Measurements from ENCODE around the gene USP7. TPM values are rescaled to one million over a fixed set of nuclear protein-coding genes. Genes with fewer than 3 reads are reported as not detected.
"Not testable (repeated sequence)": the region's sequence is repeated elsewhere in the genome, so short reads cannot be mapped to it uniquely, and the experiment has no call there.

USP7 gene
- total and polyA plus RNA-seq, 2 experiments from 2014 or later: 13.3 to 30.6 TPM

DNA sequence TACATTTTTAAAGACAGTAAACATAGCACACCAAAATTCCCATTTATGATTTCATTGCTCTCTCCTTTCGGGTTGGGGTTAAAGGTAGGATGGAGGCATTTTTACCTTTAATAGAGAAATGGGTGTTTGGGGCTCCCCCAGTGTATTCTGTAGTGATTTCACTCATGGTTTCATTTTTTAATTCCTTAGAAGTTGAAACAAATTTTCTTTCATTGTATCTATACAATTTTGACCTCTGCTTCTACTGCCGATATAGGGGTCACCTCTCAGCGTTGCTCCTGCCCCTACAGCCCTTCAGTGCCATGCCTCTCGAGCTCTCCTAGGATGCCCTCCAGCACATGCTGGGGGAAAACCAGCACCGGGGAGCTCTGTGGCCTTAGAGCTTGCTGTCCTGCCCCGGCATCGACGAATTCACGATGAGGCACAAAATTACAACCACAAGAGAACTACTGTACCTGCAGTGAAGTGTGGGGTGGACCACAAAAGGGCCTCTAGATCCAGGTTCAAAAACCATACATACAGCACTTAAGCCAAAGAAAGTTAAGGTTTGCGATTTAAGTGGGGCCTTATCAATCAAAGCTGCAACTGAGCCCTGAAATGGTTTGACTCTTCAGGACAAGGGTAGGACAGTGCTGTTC lies 42.2 kb downstream of the USP7 start:
- Histone ChIP-seq H3K27me3 (replicated peaks; ENCODE audit: insufficient read depth) (no peaks in the 10 kb centered on the region), H3K79me2 (ENCODE audit: insufficient read depth) (peaks cover 99% of the 10 kb centered on the region), H2AFZ (no peak overlapping the region), H3K4me3 (no peak overlapping the region), H4K20me1 (ENCODE audit: insufficient read depth) (peaks cover 18% of the 10 kb centered on the region; the same call in 1 of the 2 replicates), H3K9ac (no peak overlapping the region), H3K9me3 (ENCODE audit: low read depth) (no peaks in the 10 kb centered on the region), H3K9me2 (ENCODE audit: insufficient read depth) (no peaks in the 10 kb centered on the region), H3F3A (ENCODE audit: insufficient read depth) (peaks cover 26% of the 10 kb centered on the region), H3K4me1 (ENCODE audit: insufficient read depth) (peaks cover 14% of the 10 kb centered on the region), H3K27ac (peak overlapping the region; percentile 69), H3K4me2 (ENCODE audit: unreplicated experiment) (peak overlapping the region; percentile 37), H3K36me3 (ENCODE audit: low read depth) (peaks cover 34% of the 10 kb centered on the region; the same call in 1 of the 2 replicates)
- WGBS, 2 experiments (ENCODE audit: low coverage in 1 of 2, low lambda C conversion rate in 2 of 2, missing lambda C conversion rate in 2 of 2): 95 to 98% methylated on average over 10 of the region's 10 CpGs
- no peak for DNase-seq
- in situ Hi-C loops (cut with MboI): no loop called here
- TF ChIP-seq EZH2phosphoT487 (IDR thresholded peaks at IDR 0.05; ENCODE audit: insufficient read depth, low read depth) (no peak), EZH2 (IDR thresholded peaks at IDR 0.05; ENCODE audit: insufficient read depth, poor library complexity, severe bottlenecking) (no peak)

DNA sequence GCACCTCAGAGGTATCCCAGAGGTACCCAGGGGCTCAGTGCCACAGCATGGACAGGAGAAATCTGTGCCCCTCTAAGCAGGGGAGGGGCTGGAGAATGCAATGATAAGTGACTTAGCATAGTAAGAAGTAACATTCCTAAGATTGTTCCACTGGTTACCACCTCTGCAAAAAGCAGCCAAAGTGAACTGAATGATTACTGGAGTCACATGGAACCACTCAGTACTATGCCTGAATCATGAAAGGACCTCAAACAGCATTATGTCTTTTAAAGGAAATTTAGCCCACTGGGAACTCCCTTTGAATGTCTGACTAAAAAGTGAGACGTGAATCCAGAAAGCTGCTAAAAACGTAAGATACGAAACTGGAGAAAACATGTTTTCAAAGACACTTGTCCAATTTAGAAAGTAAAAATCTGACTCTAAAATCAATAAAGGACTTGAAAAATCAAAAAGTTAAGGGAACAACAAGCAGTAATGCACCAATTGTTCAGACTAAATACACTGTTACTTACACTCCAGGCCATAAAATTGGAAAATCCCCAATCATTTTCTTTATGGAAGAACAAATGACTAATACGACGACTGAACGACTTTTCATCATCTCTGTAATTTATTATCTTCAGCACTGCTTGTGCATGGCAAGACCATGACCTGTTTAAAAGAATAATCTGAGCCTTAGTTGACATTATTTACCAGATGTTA lies 42.9 kb downstream of the USP7 start:
- DNase-seq: peak; percentile 68
- Histone ChIP-seq H3K27me3 (replicated peaks; ENCODE audit: insufficient read depth) (no peaks in the 10 kb centered on the region), H3K36me3 (ENCODE audit: low read depth) (peaks cover 39% of the 10 kb centered on the region; the same call in 1 of the 2 replicates), H3K4me1 (ENCODE audit: insufficient read depth) (peaks cover 14% of the 10 kb centered on the region), H3K4me3 (peak overlapping the region; percentile 3; the same call in 1 of the 2 replicates), H3F3A (ENCODE audit: insufficient read depth) (peaks cover 26% of the 10 kb centered on the region), H3K4me2 (ENCODE audit: unreplicated experiment) (peak overlapping the region; percentile 37), H3K9ac (peak overlapping the region; percentile 15), H2AFZ (no peak overlapping the region), H3K79me2 (ENCODE audit: insufficient read depth) (peaks cover 99% of the 10 kb centered on the region), H3K9me3 (ENCODE audit: low read depth) (no peaks in the 10 kb centered on the region), H4K20me1 (ENCODE audit: insufficient read depth) (peaks cover 20% of the 10 kb centered on the region; the same call in 1 of the 2 replicates), H3K9me2 (ENCODE audit: insufficient read depth) (no peaks in the 10 kb centered on the region), H3K27ac (peak overlapping the region; percentile 69)
- 34 to 41% methylated on average over 6 of the region's 6 CpGs for WGBS, 2 experiments (ENCODE audit: low coverage in 1 of 2, low lambda C conversion rate in 2 of 2, missing lambda C conversion rate in 2 of 2)
- no peak for TF ChIP-seq EZH2 (IDR thresholded peaks at IDR 0.05; ENCODE audit: insufficient read depth, poor library complexity, severe bottlenecking)
- no peak for TF ChIP-seq EZH2phosphoT487 (IDR thresholded peaks at IDR 0.05; ENCODE audit: insufficient read depth, low read depth)
- in situ Hi-C loops (cut with MboI): no loop called here

DNA sequence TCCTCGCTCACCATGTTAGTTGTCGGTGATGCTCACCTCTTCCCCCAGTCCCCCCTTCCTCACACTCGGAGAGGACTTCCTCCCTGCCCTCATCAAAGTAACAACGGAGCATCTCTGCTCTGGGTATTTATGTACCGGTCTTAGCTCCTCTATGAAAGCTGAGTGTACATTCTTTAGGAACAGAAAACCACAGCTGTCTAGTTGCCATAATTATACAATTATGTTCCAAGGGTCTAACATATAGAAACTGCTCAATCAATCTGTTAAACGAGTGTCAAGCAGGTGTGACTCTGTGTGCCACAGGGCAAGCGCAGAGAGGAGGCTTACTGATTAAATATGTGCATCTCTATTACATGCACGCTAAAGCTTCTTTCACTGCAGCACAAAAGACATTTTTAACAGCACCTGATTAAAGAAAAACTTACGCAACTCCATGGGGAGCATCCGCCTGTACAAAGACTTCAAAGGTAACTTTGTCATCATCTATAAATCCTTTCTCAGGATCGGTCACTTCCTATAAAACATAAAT lies 43.7 kb downstream of the USP7 start:
- WGBS, 2 experiments (ENCODE audit: low coverage in 1 of 2, low lambda C conversion rate in 2 of 2, missing lambda C conversion rate in 2 of 2): 89 to 92% methylated on average over 11 of the region's 11 CpGs
- Histone ChIP-seq H3K9me3 (ENCODE audit: low read depth) (no peaks in the 10 kb centered on the region), H3K36me3 (ENCODE audit: low read depth) (peaks cover 47% of the 10 kb centered on the region; the same call in 1 of the 2 replicates), H3K4me3 (peak overlapping the region; percentile 3; the same call in 1 of the 2 replicates), H3K27me3 (replicated peaks; ENCODE audit: insufficient read depth) (no peaks in the 10 kb centered on the region), H3K9ac (peak overlapping the region; percentile 15; the same call in 1 of the 2 replicates), H3K4me1 (ENCODE audit: insufficient read depth) (peaks cover 14% of the 10 kb centered on the region), H3F3A (ENCODE audit: insufficient read depth) (peaks cover 26% of the 10 kb centered on the region), H2AFZ (no peak overlapping the region), H4K20me1 (ENCODE audit: insufficient read depth) (peaks cover 19% of the 10 kb centered on the region; the same call in 1 of the 2 replicates), H3K9me2 (ENCODE audit: insufficient read depth) (no peaks in the 10 kb centered on the region), H3K4me2 (ENCODE audit: unreplicated experiment) (peak overlapping the region; percentile 37), H3K27ac (peak overlapping the region; percentile 69), H3K79me2 (ENCODE audit: insufficient read depth) (peaks cover 97% of the 10 kb centered on the region)
- TF ChIP-seq EZH2 (IDR thresholded peaks at IDR 0.05; ENCODE audit: insufficient read depth, poor library complexity, severe bottlenecking): no peak
- no peak for TF ChIP-seq EZH2phosphoT487 (IDR thresholded peaks at IDR 0.05; ENCODE audit: insufficient read depth, low read depth)
- no peak for DNase-seq
- in situ Hi-C loops (cut with MboI): no loop called here

DNA sequence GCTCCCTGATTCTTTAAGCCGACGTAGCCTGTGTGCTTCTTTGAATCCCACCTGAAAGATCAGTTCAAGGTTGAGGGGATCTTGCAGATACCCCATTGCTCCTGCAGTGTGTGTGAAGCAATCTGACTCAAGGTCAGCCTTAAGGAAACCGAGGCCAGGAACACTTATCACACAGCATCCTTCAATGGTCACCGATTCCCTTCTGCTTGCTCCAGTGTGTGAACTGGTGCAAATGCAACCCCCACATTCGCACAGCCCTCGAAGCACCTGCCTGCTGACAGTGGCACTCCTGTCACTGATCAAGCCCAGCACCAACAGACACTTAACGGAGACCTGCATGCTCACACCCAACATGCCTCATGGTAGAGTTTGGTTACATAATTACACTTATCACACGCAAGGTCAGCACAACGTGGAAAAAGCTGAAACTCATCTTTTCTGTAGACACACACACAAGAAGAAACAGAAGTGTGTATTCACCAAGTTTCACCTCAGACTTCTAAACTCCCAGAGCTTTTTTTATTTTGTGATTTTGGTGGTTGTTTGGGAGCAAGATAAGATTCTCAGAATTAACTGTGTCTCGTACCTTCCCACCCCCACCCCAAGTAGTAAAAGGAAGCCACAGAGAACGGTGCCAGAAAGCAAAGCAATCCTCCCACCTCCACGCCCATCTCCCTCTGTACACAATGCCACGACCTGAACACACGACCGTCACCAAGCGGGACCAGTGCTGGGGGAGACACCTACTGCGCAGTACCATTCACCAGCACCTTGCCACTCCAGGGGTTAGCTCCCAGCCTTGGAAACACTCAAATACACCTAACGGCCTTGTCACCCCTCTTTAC lies 44.4 kb downstream of the USP7 start:
- Histone ChIP-seq H4K20me1 (ENCODE audit: insufficient read depth) (peaks cover 14% of the 10 kb centered on the region; the same call in 1 of the 2 replicates), H3K4me1 (ENCODE audit: insufficient read depth) (peaks cover 14% of the 10 kb centered on the region), H3K27ac (no peak overlapping the region), H3K9me3 (ENCODE audit: low read depth) (no peaks in the 10 kb centered on the region), H3K27me3 (replicated peaks; ENCODE audit: insufficient read depth) (no peaks in the 10 kb centered on the region), H3K9ac (no peak overlapping the region), H2AFZ (no peak overlapping the region), H3K4me3 (no peak overlapping the region), H3F3A (ENCODE audit: insufficient read depth) (peaks cover 26% of the 10 kb centered on the region), H3K9me2 (ENCODE audit: insufficient read depth) (no peaks in the 10 kb centered on the region), H3K79me2 (ENCODE audit: insufficient read depth) (peaks cover 97% of the 10 kb centered on the region), H3K4me2 (ENCODE audit: unreplicated experiment) (no peak overlapping the region), H3K36me3 (ENCODE audit: low read depth) (peaks cover 54% of the 10 kb centered on the region; the same call in 1 of the 2 replicates)
- WGBS, 2 experiments (ENCODE audit: low coverage in 1 of 2, low lambda C conversion rate in 2 of 2, missing lambda C conversion rate in 2 of 2): 94 to 95% methylated on average over 18 of the region's 18 CpGs
- no peak for TF ChIP-seq EZH2 (IDR thresholded peaks at IDR 0.05; ENCODE audit: insufficient read depth, poor library complexity, severe bottlenecking)
- no peak for TF ChIP-seq EZH2phosphoT487 (IDR thresholded peaks at IDR 0.05; ENCODE audit: insufficient read depth, low read depth)
- no peak for DNase-seq
- in situ Hi-C loops (cut with MboI): no loop called here

DNA sequence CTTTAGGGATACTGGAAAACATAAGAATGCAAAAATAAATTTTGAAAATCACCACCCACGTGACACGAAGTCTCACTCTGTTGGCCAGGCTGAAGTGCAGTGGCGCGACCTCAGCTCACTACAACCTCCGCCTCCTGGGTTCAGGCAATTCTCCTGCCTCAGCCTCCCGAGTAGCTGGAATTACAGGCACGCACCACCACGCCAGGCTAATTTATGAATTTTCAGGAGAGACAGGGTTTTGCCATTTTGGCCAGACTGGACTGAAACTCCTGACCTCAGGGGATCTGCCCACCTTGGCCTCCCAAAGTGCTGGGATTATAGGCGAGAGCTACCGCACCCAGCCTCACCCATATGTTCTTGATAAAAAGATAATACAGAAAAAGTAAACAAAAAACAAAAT lies 46.4 kb downstream of the USP7 start:
- H3K9ac ChIP-seq; H3K27me3 ChIP-seq (replicated peaks; ENCODE audit: insufficient read depth); in situ Hi-C loops (cut with MboI); H2AFZ ChIP-seq; H3K9me2 ChIP-seq (ENCODE audit: insufficient read depth); DNase-seq; H3K9me3 ChIP-seq (ENCODE audit: low read depth); H3K27ac ChIP-seq; H3K4me2 ChIP-seq (ENCODE audit: unreplicated experiment); H3K4me3 ChIP-seq: not testable (repeated sequence)
- 95 to 96% methylated on average over 10 of the region's 10 CpGs for WGBS, 2 experiments (ENCODE audit: low coverage in 1 of 2, low lambda C conversion rate in 2 of 2, missing lambda C conversion rate in 2 of 2)
- Histone ChIP-seq H3K36me3 (ENCODE audit: low read depth) (peaks cover 53% of the 10 kb centered on the region; the same call in 1 of the 2 replicates), H4K20me1 (ENCODE audit: insufficient read depth) (peaks cover 10% of the 10 kb centered on the region; the same call in 1 of the 2 replicates), H3K79me2 (ENCODE audit: insufficient read depth) (peaks cover 97% of the 10 kb centered on the region), H3K4me1 (ENCODE audit: insufficient read depth) (peaks cover 14% of the 10 kb centered on the region), H3F3A (ENCODE audit: insufficient read depth) (peaks cover 26% of the 10 kb centered on the region)

All from GM23248 (cell line).